Fibroblast of lung (primary cell): ENCODE data around the gene MTAP. TPM values are rescaled to one million over a fixed set of nuclear protein-coding genes. Genes with fewer than 3 reads are reported as not detected.

ENCODE experiments used
- DNase-seq, 2 donors: peaks; one replicate each; pipeline versions ENCODE4 v3.0.0 to v3.0.0-alpha.2; 2010; ENCODE audit warnings: low read depth in 2 of 2
- H2AFZ ChIP-seq: 2 replicates; pipeline ENCODE4 v1.5.1; 2012; ENCODE audit warnings: low read length, control low read depth, inconsistent platforms
- H3K27ac ChIP-seq: 2 replicates; pipeline ENCODE4 v1.5.1; 2011; ENCODE audit warnings: low read length, control low read depth; ENCODE audit not compliant: insufficient read depth
- H3K27me3 ChIP-seq: 2 replicates; pipeline ENCODE4 v1.5.1; 2011; ENCODE audit warnings: mild to moderate bottlenecking, low read length; ENCODE audit not compliant: control insufficient read depth, insufficient read depth
- H3K36me3 ChIP-seq: 2 replicates; pipeline ENCODE4 v1.5.1; 2011; ENCODE audit warnings: low read length; ENCODE audit not compliant: control insufficient read depth, insufficient read depth
- H3K4me1 ChIP-seq: 2 replicates; pipeline ENCODE4 v1.5.1; 2011; ENCODE audit warnings: low read length; ENCODE audit not compliant: control insufficient read depth, insufficient read depth; ENCODE audit errors: extremely low read depth
- H3K4me2 ChIP-seq: 2 replicates; pipeline ENCODE4 v1.5.1; 2011; ENCODE audit warnings: low read length, control low read depth; ENCODE audit not compliant: insufficient read depth; ENCODE audit errors: extremely low read depth
- H3K4me3 ChIP-seq, 4 experiments: fragments of 200-600 bp in 1 of 4; sonication (generic) in 1 of 4; replicated peaks in 1 of 4; 2 replicates each; pipeline ENCODE4 v1.5.1; 2011 to 2016; ENCODE audit warnings: low read length in 4 of 4, low read depth in 3 of 4, mild to moderate bottlenecking in 3 of 4, control low read depth in 2 of 4, inconsistent platforms in 1 of 4, mixed read lengths in 1 of 4; ENCODE audit not compliant: insufficient read depth in 1 of 4; ENCODE audit errors: control extremely low read depth in 1 of 4
- H3K79me2 ChIP-seq: 2 replicates; pipeline ENCODE4 v1.5.1; 2012; ENCODE audit warnings: mild to moderate bottlenecking, low read length, inconsistent platforms; ENCODE audit not compliant: control insufficient read depth, insufficient read depth
- H3K9ac ChIP-seq: 2 replicates; pipeline ENCODE4 v1.5.1; 2011; ENCODE audit warnings: mild to moderate bottlenecking, low read length, control low read depth; ENCODE audit not compliant: insufficient read depth
- H3K9me3 ChIP-seq: 2 replicates; pipeline ENCODE4 v1.5.1; 2012; ENCODE audit warnings: low read depth, low read length; ENCODE audit not compliant: control insufficient read depth, insufficient read depth
- H4K20me1 ChIP-seq: 2 replicates; pipeline ENCODE4 v1.5.1; 2011; ENCODE audit warnings: low read length; ENCODE audit not compliant: control insufficient read depth, insufficient read depth; ENCODE audit errors: extremely low read depth
- EZH2 ChIP-seq: IDR thresholded peaks from 2 replicates; pipeline ENCODE4 v1.5.1; 2012; ENCODE audit warnings: low read length, control low read depth, mild to moderate bottlenecking; ENCODE audit errors: missing control alignments
- polyA plus RNA-seq, 2 donors: library from polyadenylated mRNA; depleted of rRNA in 1 of 2; stranded (reverse) in 1 of 2; unstranded in 1 of 2; fragments of >200 nt; gene quantifications; 2 replicates each; pipeline ENCODE4 v1.2.1, GENCODE V29; 2011 to 2012; ENCODE audit warnings: missing spikeins in 1 of 2
- total RNA-seq: library from RNA; depleted of rRNA; stranded (reverse); fragments of >200 nt; gene quantifications from 2 replicates; pipeline ENCODE4 v1.2.1, GENCODE V29; 2014
- TF ChIP-seq, protein P1 (sequence below), 2 donors: IDR thresholded peaks in 1 of 2; conservative IDR thresholded peaks in 1 of 2; 1 replicate in 1 of 2; 2 replicates in 1 of 2; pipeline ENCODE4 v1.5.1; 2011 to 2012; ENCODE audit warnings: low read length in 2 of 2, control low read depth in 1 of 2, inconsistent platforms in 1 of 2, low read depth in 1 of 2, mild to moderate bottlenecking in 1 of 2

Gene MTAP
- total and polyA plus RNA-seq, 2 donors (not counting 1 experiment from before 2014, with no cell fraction given): 20.0 to 27.6 TPM

DNA sequence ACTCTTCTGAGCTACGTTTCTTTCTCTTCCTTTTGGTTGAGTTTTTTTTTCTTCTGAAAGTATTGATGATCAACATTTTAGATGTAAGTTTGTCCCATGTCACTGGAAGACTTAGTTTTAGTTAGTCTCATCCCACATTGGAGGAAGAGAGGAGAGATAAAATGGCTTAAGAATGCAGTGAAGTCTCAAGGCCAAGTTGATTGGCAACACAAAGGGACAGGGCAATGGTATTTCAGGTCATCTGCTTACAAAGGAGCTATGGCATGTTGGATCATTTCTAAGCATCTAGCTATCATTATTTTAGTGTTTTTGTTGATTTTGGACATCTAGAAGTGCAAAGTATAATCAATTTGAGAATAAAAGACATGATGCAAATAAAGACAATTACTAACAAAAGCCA is 133.2 kb downstream of the MTAP start:
- H2AFZ ChIP-seq: no peak overlapping the region
- no peak overlapping the region for H3K27ac ChIP-seq
- peaks cover 3% of the 10 kb centered on the region for H3K4me1 ChIP-seq
- H3K9ac ChIP-seq: no peak overlapping the region
- no peak for TF ChIP-seq EZH2
- no peaks in the 10 kb centered on the region for H3K79me2 ChIP-seq
- H3K4me3 ChIP-seq: no peak overlapping the region
- no peaks in the 10 kb centered on the region for H3K36me3 ChIP-seq
- no peak for DNase-seq
- H3K4me2 ChIP-seq: no peak overlapping the region
- no peaks in the 10 kb centered on the region for H4K20me1 ChIP-seq
- no peaks in the 10 kb centered on the region for H3K9me3 ChIP-seq
- no peaks in the 10 kb centered on the region for H3K27me3 ChIP-seq

DNA sequence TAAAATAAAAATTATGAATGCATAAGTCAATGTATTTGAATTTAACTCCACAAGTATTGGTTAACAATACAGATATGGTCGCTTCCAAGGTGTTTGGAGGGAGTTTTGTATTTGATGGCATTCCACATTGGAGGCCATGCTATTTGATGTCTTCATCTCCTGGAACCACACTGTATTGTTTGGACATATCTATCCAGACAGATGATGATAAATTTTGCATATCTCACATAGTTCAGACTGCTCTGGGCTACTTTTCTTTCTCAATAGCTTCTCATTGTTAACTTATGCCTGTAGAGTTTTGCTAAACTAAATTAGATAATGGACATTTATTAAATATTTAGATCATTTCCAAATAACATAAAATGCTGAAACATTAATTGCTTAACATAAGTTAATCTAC is 133.7 kb downstream of the MTAP start:
- Histone ChIP-seq H4K20me1 (no peaks in the 10 kb centered on the region), H3K27ac (no peak overlapping the region), H3K4me1 (peaks cover 3% of the 10 kb centered on the region), H3K4me2 (no peak overlapping the region), H2AFZ (no peak overlapping the region), H3K27me3 (no peaks in the 10 kb centered on the region), H3K9ac (no peak overlapping the region), H3K4me3 (no peak overlapping the region), H3K9me3 (no peaks in the 10 kb centered on the region), H3K79me2 (no peaks in the 10 kb centered on the region), H3K36me3 (no peaks in the 10 kb centered on the region)
- DNase-seq: peak in 1 of 2 donors; percentile 25
- TF ChIP-seq, protein P1, sequence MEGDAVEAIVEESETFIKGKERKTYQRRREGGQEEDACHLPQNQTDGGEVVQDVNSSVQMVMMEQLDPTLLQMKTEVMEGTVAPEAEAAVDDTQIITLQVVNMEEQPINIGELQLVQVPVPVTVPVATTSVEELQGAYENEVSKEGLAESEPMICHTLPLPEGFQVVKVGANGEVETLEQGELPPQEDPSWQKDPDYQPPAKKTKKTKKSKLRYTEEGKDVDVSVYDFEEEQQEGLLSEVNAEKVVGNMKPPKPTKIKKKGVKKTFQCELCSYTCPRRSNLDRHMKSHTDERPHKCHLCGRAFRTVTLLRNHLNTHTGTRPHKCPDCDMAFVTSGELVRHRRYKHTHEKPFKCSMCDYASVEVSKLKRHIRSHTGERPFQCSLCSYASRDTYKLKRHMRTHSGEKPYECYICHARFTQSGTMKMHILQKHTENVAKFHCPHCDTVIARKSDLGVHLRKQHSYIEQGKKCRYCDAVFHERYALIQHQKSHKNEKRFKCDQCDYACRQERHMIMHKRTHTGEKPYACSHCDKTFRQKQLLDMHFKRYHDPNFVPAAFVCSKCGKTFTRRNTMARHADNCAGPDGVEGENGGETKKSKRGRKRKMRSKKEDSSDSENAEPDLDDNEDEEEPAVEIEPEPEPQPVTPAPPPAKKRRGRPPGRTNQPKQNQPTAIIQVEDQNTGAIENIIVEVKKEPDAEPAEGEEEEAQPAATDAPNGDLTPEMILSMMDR (conservative IDR thresholded peaks at IDR 0.05 in 1 of 2, IDR thresholded peaks at IDR 0.05 in 1 of 2; ENCODE audit: low read depth in 1 of 2, low read length in 2 of 2): no peak
- no peak for TF ChIP-seq EZH2

DNA sequence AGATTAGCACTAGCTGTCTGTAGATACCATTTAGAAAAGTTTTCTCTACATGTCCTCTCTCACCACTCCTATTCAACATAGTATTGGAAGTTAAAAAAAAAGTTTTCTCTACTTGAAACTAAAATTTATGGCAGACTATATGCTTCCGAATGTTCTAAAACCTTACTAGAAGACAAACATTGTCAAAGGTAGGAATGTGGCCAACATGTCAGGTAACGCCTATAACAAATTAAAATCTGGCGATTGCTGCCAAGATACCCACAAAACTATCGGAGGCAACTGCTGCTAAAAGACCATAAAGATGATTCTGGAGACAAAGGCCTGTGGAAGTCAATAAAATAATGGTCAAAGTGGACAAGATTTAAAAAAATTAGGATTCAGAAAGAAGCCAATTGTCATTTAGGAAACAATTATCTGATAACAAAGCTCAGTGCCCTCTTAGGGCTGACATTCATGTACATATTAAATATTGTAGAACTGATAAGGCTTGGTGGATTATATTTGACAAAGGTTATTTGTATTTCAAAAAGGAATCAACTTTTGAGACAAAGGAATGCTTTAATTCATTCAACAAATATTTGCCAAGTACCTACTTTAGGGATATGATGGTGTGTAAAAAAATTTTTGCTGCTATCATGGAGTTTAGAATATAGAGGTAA is 139.0 kb downstream of the MTAP start:
- no peak for DNase-seq
- no peaks in the 10 kb centered on the region for H3K36me3 ChIP-seq
- no peak overlapping the region for H3K4me2 ChIP-seq
- H3K79me2 ChIP-seq: no peaks in the 10 kb centered on the region
- no peaks in the 10 kb centered on the region for H3K4me1 ChIP-seq
- TF ChIP-seq EZH2: no peak
- TF ChIP-seq, protein P1 (conservative IDR thresholded peaks at IDR 0.05 in 1 of 2, IDR thresholded peaks at IDR 0.05 in 1 of 2; ENCODE audit: low read depth in 1 of 2, low read length in 2 of 2): no peak
- H3K9me3 ChIP-seq: no peaks in the 10 kb centered on the region
- H3K27me3 ChIP-seq: no peaks in the 10 kb centered on the region
- H2AFZ ChIP-seq: no peak overlapping the region
- H3K9ac ChIP-seq: no peak overlapping the region
- H4K20me1 ChIP-seq: no peaks in the 10 kb centered on the region
- H3K4me3 ChIP-seq: no peak overlapping the region
- H3K27ac ChIP-seq: no peak overlapping the region
